Measurements from ENCODE around the gene HRH3. TPM values are rescaled to one million over a fixed set of nuclear protein-coding genes. Genes with fewer than 3 reads are reported as not detected.

Gene HRH3
- total RNA-seq, 2 donors from 2014 or later, result not detected

DNA sequence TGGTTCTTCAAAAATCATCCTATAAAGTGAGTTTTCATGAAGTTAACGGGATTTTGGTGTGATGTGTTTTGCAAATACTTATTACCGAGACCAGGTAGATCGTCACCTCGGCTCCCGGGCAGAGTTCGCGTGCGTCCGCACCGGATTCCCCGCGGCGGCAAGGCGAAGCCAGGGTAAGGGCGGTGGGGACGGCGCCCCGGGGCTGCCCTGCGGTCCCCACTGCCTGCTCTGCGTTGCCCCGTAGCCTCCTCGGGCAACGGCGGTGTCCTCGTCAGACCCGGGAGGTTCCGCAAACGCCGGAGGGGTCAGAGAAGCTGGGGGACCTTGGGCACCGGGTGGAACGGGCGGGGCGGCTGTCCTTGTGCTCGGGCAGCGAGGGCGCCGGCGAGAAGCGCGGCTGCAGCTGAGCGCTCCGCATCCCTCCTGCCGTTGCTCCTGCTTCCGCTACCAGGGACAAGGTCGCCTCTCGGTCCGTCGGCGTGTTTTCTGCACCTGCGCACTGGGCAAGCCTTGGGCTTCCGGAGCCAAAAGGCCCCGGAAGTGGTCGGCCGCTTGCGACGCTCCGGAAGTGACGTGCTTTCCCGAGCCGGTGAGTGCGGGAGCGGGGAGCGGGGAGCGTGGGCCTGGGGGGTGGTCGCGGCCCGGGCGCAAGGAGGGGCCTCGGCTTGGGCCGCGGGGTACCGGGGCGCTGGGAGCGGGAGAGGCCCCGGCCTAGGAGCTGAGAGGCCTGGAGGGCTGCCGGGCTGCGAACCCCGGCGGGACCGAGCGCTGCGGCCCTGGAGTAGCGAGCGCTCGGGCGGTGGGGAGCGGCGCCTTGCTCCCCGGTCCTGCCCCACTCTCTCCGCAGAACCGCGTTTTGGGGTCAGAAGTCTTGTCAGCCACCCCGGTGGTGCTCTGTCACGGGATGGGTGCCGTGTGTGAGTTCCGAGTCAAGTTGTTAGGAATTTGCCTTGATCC, 37.3 kb downstream of the HRH3 start, which contains the start of gene MTG2:
Gene MTG2 (plus strand): TSS at position 560 of the 957 bp plus-strand sequence. CDS start 10,393 bp downstream, outside the sequence.
- Mint-ChIP-seq H3K27ac (peak within 1 kb of the TSS; percentile 90 to 93), H3K9me3 (no peaks in the 10 kb centered on the region)
- peak; percentile 92 to 94 for DNase-seq (ENCODE audit: low spot score in 2 of 2)

DNA sequence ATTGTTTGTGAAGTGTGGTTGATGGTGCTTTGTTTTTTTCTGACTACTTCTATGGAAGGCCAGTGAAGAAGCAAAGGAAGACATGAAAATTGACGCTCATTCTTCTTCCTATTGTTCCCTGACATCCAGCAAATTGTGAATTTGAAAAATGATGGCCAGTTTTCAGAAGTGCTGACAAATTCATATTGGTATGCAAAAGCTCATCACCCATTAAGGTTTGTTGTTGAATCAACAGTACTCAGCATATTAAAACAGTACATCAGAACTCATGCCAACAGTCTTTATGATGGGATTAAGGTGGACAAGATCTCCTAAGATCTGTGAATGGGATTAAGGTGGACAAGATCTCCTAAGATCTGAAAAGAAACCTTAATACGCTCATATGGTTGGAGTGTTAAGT, 38.3 kb downstream of the HRH3 start:
- ATAC-seq (no peak), DNase-seq (ENCODE audit: low spot score in 2 of 2) (no peak)
- Mint-ChIP-seq H3K36me3 (peaks cover 0 to 8% of the 10 kb centered on the region in 2 donors), H3K9me3 (no peaks in the 10 kb centered on the region), H3K27ac (peak overlapping the region; percentile 90 to 91)

More for the DNA sequence above, 37.3 kb downstream of the HRH3 start, which contains the start of gene MTG2:
- ATAC-seq, result peak; percentile 98 to 99
- peaks cover 0 to 8% of the 10 kb centered on the region in 2 donors for H3K36me3 Mint-ChIP-seq

DNA sequence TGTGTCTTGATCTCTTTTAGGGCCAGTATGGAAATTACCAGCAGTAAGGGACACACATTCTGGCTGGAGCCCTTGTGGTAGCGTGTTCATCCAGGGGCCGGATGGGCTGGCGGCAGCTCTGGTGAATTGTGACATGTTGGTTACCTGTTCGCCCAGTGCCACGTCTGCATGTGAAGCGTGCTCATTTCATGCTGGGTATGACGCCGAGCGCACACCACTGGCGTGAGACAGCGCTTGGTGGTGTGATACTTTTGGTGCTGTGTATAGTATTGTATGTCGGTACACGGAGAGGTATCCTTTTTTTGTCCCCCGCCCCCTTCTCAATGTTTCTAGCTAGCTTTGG, 40.9 kb downstream of the HRH3 start:
- ATAC-seq, result no peak
- DNase-seq (ENCODE audit: low spot score in 2 of 2), result no peak
- Mint-ChIP-seq H3K27ac (no peak overlapping the region), H3K36me3 (peaks cover 0 to 8% of the 10 kb centered on the region in 2 donors), H3K9me3 (no peaks in the 10 kb centered on the region)

DNA sequence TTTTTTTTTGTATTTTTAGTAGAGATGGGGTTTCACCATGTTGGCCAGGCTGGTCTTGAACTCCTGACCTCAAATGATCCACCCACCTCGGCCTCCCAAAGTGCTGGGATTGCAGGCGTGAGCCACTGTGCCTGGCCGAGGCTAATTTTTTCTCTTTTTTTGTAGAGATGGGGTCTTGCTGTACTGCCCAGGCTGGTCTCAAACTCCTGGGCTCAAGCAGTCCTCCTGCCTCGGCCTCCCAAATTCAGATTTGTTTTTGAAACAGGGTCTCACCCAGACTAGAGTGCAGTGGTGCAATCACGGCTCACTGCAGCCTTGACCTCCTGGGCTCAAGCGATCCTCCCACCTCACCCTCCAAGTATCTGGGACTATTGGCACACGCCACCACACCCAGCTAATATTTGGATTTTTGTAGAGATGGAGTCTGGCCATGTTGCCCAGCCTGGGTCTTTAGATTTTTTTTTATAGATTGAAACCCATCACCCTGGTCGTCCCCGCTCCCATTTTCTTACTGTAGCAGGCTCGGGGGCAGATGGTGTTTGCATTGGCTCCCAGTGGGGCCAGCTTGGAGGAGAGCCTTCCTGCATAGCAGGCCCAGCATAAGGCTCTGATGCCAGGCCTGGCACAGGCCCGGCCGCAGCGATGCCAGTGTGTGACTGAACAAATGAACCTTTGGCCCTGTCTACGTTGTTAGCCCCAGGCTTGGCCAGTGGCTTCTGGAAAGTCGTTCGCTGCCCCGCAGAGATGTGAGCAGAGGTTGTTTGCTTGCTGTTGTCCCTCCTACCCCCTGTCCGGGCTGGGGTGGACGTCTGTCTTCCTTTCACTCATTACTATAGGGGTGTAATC, 41.5 kb downstream of the HRH3 start:
- ATAC-seq (no peak), DNase-seq (ENCODE audit: low spot score in 2 of 2) (no peak)
- no peaks in the 10 kb centered on the region for H3K9me3 Mint-ChIP-seq
- peaks cover 0 to 8% of the 10 kb centered on the region in 2 donors for H3K36me3 Mint-ChIP-seq
- H3K27ac Mint-ChIP-seq, result no peak overlapping the region

DNA sequence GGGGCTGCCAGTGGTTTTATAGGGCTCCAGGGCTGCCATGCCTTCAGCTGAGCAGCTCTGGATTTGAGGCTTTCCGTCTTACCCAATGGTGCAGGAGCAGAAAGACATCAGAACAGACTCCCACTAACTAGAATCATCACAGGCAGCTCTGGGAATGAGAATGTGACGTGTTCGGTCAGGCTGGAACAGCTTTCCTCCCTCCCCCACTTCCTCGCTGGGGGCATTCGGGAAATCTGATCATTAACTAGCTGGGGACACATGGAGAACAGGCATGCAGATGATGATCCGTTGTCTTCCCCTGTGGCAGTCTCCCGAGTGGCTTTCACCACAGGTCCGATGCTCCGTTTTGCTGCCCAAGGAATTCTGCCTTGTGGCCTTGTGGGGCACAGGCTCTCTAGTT, 42.8 kb downstream of the HRH3 start:
- H3K9me3 Mint-ChIP-seq, result no peaks in the 10 kb centered on the region
- peaks cover 0 to 7% of the 10 kb centered on the region in 2 donors for H3K36me3 Mint-ChIP-seq
- peak overlapping the region in 1 of 2 donors; percentile 46 for H3K27ac Mint-ChIP-seq
- ATAC-seq (no peak), DNase-seq (ENCODE audit: low spot score in 2 of 2) (no peak)

DNA sequence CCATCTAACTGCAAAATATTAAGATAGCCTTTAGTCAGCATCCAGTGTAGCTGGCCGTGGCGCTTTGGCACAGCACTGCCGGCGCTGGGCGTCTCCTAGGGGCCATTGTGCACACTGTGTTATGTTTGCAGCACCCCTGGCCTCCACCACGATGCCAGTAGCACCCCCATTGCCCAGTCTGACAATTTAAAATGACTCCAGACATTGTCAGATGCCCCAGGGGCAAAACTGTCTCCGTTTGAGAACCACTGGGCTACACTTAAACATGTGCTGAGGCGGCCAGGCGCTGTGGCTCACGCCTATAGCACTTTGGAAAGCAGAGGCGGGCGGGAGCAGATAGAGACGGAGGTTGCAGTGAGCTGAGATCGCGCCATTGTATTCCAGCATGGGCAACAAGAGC, 43.2 kb downstream of the HRH3 start:
- DNase-seq (ENCODE audit: low spot score in 2 of 2), result no peak
- Mint-ChIP-seq H3K36me3 (peaks cover 0 to 3% of the 10 kb centered on the region in 2 donors), H3K9me3 (no peaks in the 10 kb centered on the region), H3K27ac (peak overlapping the region in 1 of 2 donors; percentile 46)
- no peak for ATAC-seq

DNA sequence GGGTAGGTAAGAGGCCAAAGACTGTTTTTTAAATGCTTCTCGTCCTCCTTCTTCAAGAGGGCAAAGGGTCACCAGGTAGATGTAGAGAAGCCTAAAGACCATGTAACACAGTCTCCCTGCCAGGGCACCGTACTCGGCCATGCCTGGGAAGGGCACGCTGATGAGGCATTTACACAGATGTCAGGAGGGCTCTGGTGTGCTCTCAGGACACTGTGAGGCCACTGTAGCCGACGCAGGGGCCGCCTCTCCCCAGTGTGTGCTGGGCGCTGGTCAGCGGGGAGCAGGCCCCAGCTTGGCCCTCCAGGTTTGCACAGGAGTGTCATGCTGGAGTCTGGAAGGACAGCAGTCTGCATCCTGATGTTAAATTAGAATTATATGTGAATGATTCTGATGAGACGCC, 44.4 kb downstream of the HRH3 start:
- ATAC-seq (no peak), DNase-seq (ENCODE audit: low spot score in 2 of 2) (no peak)
- peak overlapping the region in 1 of 2 donors; percentile 9 for H3K27ac Mint-ChIP-seq
- H3K36me3 Mint-ChIP-seq, result no peaks in the 10 kb centered on the region
- no peaks in the 10 kb centered on the region for H3K9me3 Mint-ChIP-seq

DNA sequence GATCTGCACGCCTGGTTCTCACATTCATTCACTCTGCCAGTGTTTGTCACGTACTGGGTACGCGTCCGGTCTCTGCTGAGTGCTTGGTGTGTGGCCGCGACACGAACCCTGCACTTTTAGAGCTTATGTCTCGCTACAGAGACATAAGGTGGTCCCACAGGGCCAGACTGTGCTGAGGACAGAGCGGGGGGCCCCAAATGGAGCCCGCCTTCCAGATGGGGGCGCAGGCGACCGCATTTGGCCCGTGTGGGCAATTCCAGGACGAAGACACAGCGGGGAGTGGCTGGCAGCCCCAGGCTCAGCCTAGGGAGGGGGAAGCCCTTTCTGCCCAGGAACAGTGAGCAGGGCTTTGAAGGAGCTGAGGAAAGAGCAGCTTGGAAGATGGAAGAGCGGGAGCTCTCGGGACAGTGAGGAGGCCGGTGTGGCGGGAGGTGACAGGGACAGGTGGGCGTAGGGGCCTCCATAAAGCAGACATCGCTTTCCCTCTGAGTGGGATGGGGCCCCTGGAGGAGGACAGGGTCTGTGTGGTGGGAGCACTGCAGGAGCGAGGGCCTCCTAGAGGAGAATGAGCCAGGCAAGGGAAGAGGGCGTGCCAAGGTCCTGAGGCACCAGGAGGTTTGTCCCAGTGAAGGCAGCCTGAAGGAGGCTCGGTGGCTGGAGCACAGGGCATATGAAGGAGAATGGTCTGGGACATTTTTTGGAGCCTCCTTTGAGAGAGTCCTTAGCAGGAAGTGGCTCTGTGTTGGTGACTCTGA, 45.0 kb downstream of the HRH3 start:
- Mint-ChIP-seq H3K36me3 (no peaks in the 10 kb centered on the region), H3K27ac (peak overlapping the region; percentile 9 to 26), H3K9me3 (no peaks in the 10 kb centered on the region)
- ATAC-seq, result no peak
- DNase-seq (ENCODE audit: low spot score in 2 of 2), result no peak

DNA sequence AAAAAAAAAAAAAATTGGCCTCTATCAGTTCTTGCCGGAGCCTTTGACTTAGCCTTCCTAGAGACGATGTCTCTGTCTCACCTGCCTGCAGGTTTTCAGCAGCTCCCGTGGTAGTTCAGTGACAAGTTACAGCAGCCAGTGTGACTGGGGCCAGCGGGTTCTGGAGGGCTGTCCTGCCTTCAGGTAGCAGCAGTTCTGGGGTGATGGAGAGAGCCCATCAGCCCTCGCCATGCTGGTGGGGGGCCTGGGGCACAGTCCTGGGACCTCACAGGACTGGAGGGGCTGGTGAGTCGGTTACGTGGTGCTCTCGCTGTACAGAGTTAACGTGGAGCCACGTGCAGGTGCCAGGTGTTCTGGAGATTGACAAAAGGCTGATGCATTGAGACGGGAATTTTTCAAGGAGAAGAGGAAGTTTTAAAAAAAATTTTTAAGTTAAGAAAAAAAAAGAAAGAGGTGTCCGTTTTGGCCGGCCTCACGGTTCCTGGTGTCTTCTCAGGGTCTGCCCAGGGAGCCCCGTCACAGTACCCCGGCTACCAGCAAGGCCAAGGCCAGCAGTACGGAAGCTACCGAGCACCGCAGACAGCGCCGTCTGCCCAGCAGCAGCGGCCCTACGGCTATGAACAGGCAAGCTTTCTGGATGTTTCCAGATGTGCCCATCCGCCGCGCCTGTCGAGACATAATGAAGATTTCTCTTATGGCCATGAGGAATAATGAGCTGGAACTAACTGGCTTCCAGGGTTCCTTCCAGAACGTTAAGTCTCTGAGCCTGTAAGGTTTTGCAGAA, 45.9 kb downstream of the HRH3 start:
- DNase-seq (ENCODE audit: low spot score in 2 of 2), result no peak
- no peaks in the 10 kb centered on the region for H3K36me3 Mint-ChIP-seq
- no peak for ATAC-seq
- H3K27ac Mint-ChIP-seq, result no peak overlapping the region
- H3K9me3 Mint-ChIP-seq, result no peaks in the 10 kb centered on the region

DNA sequence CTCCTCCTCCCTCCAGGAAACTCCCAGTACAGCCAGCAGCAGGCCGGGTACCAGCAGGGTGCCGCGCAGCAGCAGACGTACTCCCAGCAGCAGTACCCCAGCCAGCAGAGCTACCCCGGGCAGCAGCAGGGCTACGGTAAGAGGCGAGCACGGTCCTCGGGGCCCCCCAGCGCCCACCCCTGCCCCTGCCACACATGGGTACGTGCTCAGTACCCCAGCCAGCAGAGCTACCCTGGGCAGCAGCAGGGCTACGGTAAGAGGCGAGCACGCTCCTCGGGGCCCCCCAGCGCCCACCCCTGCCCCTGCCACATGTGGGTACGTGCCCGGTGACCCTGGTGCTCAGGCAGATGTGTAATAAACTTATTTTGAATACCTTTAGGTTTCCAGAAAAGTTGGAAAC, 47.4 kb downstream of the HRH3 start:
- DNase-seq (ENCODE audit: low spot score in 2 of 2) (no peak), ATAC-seq (no peak)
- Mint-ChIP-seq H3K36me3 (no peaks in the 10 kb centered on the region), H3K9me3 (no peaks in the 10 kb centered on the region), H3K27ac (no peak overlapping the region)

DNA sequence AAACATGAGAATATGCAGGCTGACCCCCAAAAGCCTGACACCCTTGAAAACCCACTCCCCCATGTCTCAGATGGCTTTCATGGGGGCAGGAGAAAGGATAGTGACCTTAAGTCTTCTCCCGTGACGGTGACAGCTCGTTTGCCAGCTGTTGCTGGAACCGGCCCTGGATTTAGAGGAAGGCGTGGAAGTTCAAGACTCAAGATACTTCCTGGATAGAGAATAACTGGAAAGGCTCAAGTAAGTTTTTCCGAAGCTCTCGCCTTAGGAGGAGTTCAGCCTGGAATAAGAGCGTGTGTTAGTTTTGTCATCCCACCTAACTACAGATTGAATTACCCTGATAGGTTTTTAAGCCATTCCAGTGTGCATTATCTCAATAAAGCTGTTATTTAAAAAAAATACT, 48.8 kb downstream of the HRH3 start:
- DNase-seq (ENCODE audit: low spot score in 2 of 2), result no peak
- no peaks in the 10 kb centered on the region for H3K9me3 Mint-ChIP-seq
- H3K36me3 Mint-ChIP-seq, result no peaks in the 10 kb centered on the region
- ATAC-seq, result no peak
- H3K27ac Mint-ChIP-seq, result no peak overlapping the region

DNA sequence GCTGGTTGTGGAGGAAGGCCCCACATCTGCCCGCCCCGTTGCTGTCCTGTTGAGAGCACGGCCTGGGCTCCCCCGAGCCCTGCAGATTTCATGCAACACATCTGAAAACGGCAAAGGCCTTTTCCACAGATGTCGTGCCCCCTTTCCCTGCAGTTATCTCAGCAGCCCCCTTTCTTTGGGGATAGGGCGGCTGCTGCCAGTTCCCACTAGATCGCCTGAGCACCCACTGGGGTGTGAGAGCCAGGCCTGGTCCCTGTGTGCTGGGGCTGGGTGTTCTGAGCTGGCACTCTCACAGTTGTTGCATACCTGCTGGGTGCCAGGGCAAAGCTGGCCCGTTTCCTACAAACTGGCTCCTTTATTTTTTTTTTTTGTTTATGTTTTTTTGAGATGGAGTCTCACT, 49.5 kb downstream of the HRH3 start:
- Mint-ChIP-seq H3K27ac (no peak overlapping the region), H3K9me3 (no peaks in the 10 kb centered on the region), H3K36me3 (no peaks in the 10 kb centered on the region)
- ATAC-seq (no peak), DNase-seq (ENCODE audit: low spot score in 2 of 2) (no peak)

DNA sequence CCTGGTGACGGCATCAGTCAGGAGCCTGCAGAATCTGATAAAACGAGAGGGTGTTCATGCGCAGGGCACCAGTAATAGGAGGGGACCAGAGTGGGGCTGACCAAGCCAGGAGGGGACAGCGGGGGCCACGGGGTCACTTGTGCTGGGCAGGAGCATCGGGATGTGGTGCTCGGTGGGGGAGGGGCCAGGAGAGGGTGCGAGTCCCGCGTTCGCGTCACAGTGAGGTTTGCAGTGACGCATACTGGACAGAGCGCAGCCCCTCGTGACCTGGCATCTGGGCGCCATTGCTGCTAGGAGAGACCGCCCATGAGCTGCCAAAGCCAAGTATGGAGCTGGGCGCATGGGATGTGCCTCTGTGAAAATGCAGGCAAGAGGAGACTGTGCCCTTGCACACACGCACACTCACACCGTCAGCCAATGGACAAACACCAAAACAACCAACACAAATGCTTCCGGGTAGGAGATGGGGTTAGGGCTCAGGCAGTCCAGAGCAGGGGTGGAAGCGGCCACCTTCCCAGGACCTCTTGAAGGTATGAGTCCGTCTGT, 51.1 kb downstream of the HRH3 start:
- DNase-seq (ENCODE audit: low spot score in 2 of 2) (no peak), ATAC-seq (no peak)
- no peaks in the 10 kb centered on the region for H3K9me3 Mint-ChIP-seq
- H3K36me3 Mint-ChIP-seq, result no peaks in the 10 kb centered on the region
- peak overlapping the region in 1 of 2 donors; percentile 6 for H3K27ac Mint-ChIP-seq

DNA sequence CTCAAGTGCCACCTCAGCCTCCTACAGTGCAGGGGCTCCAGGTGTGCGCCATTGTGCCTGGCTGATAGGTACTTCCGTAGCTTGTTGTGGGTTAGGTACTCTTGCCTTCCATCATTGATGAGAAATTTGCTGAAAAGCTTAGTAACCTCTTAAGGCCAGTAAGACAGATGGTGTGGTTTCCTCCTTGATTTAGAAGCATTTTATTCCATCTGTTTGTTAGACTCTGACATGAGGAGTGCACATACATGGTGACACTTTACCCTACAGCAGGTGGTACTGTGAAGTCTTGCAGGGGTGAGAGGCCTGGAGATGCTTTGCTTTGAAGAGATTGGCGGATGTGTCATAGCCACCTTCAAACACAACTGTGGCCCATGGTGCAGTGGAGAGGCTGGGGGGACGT, 52.0 kb downstream of the HRH3 start:
- DNase-seq (ENCODE audit: low spot score in 2 of 2) (no peak), ATAC-seq (no peak)
- Mint-ChIP-seq H3K27ac (peak overlapping the region in 1 of 2 donors; percentile 6), H3K36me3 (no peaks in the 10 kb centered on the region), H3K9me3 (no peaks in the 10 kb centered on the region)

DNA sequence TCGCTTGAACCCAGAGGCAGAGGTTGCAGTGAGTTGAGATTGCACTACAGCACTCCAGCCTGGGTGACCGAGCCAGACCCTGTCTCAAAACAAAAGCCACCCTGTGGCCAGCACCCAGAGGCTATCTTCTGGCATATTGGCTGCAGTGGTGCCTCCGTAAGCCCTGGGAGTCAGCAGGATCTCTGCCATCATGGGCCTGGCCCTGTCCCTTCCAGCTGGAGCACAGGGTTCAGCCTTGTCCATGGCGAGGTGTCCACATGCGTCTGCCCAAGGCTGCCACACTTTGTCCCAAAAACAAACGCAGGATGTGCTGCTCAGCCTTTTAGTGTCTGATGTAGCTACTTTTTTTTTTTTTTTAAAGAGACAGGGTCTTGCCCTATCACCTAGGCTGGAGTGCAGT, 52.6 kb downstream of the HRH3 start:
- no peaks in the 10 kb centered on the region for H3K9me3 Mint-ChIP-seq
- no peak for ATAC-seq
- H3K27ac Mint-ChIP-seq, result no peak overlapping the region
- no peaks in the 10 kb centered on the region for H3K36me3 Mint-ChIP-seq
- no peak for DNase-seq (ENCODE audit: low spot score in 2 of 2)
